ENCODE results near the gene PUS1.

Gene PUS1

DNA sequence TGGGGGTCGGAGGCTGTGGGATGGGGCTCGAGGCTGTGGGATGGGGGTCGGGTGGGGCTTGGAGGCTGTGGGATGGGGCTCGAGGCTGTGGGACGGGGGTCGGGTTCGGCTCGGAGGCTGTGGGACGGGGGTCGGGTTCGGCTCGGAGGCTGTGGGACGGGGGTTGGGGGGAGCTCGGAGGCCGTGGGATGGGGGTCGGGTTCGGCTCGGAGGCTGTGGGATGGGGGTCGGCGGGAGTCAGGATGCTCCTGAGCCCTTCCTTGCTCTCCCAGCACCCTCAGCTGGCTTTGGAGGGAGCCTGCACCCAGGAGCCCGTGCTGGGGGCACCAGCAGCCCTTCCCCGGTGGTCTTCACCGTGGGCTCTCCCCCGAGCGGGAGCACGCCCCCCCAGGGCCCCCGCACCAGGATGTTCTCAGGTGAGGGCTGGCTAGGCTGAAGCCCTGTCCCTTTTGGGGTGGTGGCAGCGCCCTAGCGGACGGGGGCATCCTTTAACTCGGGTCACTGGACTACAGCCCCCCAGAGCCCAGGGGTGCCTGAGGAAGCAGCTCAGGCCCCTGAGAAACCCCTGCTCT, 11.9 kb upstream of the PUS1 start:
- no peak for DNase-seq

GRCh38 chr12:131917711-131918306, 11.3 kb upstream of the PUS1 start:
- no peak for DNase-seq

DNA sequence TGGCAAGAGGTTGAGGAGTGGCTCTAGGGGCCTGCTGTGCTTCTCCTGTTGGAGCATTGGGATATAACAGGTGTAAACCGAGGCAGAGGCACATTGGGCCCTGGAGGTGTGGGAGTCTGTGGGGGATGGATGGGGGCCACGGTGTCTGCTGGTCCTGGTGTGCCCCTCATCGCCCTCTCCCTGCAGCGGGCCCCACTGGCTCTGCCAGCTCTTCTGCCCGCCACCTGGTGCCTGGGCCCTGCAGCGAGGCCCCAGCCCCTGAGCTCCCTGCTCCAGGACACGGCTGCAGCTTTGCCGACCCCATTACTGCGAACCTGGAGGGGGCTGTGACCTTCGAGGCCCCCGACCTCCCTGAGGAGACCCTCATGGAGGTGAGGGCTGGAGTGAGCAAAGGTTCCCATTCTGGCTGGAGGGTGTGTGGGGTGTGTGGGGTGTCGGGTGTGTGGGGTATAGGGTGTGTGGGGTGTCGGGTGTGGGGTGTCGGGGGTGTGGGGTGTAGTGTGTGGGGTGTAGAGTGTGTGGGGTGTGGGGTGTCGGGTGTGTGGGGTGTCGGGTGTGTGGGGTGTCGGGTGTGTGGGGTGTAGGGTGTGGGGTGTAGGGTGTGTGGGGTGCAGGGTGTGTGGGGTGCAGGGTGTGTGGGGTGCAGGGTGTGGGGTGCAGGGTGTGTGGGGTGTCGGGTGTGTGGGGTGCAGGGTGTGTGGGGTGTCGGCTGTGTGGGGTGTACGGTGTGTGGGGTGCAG, 10.6 kb upstream of the PUS1 start:
- no peak for DNase-seq

GRCh38 chr12:131919051-131919347, 10.1 kb upstream of the PUS1 start:
- no peak for DNase-seq

GRCh38 chr12:131919366-131920156, 9.5 kb upstream of the PUS1 start:
- no peak for DNase-seq

DNA sequence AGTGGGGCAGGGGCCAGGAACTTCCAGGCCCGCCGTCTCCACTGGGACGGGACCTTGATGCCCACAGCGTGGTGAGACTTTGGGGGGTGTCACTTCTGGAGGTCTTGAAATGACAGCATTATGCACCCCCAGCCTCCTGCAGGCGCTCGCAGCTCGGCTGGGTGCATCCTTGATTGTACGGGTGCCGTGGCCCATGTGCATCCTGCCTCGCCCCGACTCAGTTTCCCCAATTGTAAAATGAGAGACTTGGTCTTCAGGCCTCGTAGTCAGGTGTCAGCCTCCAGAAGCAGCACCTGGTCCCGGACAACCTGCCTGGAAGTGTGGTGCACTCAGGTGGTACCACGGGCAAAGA, 8.9 kb upstream of the PUS1 start:
- no peak for DNase-seq

DNA sequence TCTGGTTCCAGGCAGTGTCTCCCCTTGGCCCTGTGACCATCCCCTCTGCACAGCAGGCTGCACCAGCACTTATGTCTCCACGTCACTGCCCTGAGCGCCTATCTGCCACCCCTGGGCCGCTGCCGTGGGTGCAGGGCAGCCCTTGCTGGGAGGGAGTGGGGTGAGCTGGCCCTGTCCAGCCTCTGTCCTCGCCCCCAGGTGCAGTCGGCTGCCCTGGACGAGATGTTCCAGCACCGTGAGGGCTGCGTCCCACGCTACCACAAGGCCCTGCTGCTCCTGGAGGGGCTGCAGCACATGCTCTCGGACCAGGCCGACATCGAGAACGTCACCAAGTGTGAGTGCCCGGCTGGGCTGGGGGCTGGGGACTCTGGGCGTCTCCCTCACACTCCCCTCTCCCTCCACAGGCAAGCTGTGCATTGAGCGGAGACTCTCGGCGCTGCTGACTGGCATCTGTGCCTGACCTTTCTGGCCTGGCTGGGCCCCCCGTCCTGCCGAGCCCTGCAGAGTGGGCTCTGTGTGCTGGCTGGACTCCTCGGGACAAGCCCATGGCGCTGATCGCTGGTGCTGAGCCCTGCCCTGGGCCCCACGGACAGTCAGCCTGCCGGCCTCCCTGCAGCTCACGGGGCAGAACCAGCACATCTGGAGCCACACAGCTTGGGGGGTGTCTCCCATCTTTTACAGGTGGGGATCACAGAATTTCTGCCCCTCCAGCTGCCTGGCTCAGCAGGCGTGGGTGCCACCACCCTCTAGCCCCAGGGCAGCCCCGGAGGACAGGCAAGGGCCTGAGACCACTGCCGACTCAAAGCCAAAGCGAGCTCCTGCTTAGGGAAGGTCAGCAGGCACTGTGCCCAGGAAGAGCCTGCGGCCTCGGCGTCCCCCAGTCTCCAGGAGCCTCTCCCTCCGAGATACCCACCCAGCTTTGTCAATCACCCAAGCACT, 7.9 kb upstream of the PUS1 start:
- no peak for DNase-seq

GRCh38 chr12:131921866-131922769, 7.0 kb upstream of the PUS1 start:
- no peak for DNase-seq

GRCh38 chr12:131922772-131923171, 6.3 kb upstream of the PUS1 start:
- DNase-seq, result no peak

DNA sequence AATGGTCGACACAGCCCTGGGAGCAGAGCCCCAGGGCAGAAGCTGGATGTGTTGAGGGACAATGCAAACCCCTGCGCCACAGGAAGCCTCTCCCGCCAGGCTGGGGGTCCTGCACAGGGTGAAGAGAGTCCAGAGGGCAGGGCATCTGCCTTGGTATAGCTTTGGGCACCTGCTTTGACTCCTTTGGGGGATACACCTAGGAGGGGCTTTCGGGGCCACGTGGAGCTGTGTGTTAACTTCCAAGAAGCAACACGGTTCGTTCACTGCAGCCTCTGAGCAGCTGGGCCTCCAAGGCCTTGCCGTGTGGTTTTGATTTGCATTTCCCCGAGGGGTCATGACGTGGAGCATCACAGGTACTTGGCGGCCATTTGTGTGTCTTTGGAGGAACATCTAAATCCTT, 5.8 kb upstream of the PUS1 start:
- no peak for DNase-seq

DNA sequence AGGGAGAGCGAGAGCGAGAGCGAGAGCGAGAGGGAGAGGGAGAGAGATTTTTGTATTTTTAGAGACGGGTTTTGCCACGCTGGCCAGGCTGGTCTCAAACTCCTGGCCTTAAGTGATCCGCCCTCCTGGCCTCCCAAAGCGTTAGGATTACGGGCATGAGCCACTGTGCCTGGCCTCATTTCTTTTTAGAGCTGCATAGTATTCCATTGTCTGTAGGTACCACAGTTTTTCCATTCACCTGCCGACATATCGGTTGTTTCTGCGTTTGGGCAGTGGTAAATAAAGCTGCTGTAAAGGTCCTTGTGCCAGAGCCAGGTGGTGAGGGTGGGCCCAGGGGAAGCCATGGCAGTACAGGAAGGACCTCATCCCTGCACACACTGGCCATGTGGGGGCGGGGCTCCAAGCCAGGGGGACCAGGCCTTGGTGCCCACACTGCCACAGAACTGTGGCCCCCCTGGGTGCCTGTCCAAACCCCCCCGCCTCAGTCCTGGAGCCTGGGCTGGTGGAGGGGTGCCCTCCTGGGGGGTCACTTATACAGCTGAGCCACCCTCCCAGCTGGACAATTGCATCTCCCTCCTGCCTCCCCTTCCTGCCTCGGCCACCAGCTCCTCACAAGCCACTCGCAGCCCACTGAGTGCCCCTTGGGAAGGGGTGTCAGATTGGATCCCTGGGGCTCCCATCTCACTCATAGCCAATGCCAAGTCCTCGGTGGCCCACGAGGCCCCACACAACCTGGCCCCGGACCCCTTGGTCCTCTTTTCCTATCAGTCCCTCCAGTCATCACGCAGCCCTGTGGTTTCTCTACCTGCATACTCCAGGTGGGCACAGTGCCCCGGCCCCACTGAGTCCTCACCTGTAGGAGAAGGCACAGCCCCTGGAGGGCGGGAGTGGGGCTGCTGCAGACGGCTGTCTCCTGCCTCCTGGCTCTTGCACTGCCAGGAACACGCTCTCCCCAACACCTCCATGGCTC, 1.7 kb upstream of the PUS1 start:
- no peak for DNase-seq

DNA sequence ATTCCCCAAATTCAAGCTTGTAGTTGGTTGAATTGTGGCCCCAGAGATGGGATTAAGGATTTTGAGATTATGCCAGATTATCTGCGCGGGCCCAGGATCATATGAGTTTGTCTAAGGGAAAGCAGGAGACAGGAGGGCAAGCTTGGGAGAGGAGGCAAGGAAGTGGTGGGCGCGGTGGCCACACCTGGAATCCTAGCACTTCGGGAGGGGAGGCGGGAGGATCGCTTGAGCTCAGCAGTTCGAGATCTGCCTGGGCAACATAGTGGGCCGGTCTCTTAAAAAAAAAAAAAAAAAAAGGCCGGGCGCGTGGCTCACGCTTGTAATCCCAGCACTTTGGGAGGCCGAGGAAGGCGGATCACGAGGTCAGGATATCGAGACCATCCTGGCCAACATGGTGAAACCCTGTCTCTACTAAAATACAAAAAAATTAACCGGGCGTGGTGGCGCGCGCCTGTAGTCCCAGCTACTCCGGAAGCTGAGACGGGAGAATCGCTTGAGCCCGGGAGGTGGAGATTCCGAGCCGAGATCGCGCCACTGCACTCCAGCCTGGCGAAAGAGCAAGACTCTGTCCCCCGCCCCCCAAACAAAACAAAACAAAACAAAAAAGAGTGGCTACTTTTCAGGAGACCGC, 881 bp upstream of the PUS1 start:
- no peak for DNase-seq

DNA sequence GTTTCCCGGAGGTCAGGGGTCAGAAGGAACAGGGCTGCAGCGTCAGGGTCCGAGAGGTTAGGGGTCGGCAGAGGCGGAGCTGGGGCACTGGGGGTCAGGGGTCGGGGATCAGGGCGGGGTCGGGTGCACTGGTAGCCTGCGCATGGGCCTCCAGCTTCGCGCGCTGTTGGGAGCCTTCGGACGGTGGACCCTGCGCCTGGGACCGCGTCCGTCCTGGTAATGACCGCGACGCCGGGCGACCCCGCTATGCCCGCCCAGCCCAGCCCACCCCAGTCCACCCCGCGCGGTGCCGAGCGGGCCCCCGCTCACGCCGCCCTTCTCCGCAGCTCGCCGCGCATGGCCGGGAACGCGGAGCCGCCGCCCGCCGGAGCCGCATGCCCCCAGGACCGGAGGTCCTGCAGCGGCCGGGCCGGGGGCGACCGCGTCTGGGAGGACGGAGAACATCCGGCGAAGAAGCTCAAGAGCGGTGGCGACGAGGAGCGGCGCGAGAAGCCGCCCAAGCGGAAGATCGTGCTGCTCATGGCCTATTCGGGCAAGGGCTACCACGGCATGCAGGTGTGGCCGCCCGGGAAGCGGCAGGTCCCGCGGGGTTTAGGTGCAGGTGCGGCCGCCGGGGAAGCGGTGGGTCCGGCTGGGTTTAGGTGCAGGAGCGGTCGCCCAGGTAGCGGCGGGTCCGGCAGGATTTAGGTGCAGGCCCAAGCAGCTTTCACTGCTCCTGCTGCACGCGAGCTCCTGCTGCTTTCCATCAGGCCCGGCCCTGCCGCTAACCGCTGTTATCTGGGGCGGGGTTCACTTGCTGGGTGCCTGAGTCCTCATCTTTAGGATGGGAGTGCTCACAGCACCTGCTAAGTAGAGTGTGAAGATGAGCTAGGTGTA, 743 bp downstream of the PUS1 start:
- DNase-seq, result no peak

DNA sequence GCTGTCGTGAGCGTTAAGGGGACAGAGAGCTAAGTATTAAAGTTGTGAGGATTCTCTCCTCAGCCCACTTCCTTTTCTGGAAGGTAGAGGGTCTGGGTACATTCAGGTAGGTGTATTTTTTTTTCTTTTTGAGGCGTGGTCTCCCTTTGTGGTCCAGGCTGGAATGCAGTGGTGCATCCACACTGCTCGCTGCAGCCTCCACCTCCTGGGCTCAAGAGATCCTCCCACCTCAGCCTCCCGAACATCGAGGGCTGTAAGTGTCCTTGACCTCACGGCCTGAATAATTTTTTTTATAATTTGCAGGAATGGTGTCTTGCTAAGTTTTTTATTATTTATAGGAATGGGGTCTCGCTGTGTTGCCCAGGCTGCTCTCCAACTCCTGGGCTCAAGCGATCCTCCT, 1.4 kb downstream of the PUS1 start:
- no peak for DNase-seq

- no peak for DNase-seq
Measured at GRCh38 chr12:131933387-131933786, 4.3 kb downstream of the PUS1 start.

DNA sequence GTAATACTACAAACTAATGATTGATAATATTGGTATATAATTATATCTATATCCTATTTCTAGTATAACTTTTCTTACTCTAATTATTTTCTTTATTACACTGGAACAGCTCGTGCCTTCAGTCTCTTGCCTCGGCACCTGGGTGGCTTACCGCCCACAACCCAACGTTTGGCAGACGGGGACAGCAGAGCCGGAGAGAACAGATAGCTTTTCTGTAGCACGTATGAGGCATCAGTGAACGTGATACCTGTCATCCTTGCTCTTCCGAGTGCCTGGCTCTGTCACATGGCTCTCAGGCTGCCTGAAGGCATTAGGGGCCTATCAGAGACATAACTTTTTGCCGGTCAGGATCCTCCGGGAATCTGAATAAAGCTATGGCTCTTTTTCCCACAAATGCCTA, 5.5 kb downstream of the PUS1 start:
- DNase-seq, result no peak

DNA sequence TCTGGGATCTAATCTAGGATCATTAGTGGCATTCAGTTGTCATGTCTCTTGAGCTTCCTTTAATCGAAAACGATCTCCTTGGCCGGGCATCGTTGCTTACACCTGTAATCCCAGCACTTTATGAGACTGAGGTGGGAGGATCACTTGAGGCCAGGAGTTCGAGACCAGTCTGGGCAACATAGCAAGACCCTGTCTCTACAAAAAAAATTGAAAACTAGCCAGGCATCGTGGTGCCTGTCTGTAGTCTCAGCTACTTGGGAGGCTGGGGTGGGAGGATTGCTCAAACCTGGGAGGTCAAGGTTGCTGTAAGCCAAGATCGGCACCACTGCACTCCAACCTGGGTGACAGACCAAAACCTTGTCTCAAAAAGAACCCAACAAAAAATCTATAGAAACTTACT, 9.0 kb downstream of the PUS1 start:
- DNase-seq, result no peak

- DNase-seq, result no peak
Measured at GRCh38 chr12:131939007-131939406, 9.9 kb downstream of the PUS1 start.

DNA sequence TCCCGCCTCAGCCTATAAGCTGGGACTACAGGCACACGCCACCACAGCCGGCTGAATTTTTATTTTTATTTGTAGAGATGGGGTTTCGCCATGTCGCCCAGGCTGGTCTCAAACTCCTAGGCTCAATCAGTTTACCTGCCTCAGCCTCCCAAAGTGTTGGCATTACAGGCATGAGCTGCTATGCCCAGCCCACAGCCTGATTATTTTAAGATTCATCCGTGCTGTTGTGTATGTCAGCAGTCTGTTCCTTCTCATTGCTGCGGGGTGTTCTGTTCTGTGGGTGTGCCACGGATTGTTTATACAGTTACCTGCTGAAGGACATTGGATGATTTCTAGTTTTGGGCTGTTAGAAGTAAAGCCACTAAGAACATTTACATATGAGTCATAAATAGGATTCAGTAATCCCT, 11.1 kb downstream of the PUS1 start:
- no peak for DNase-seq

Data from NCI-H2171 (cell line).